Measurements from ENCODE around the gene S100PBP. TPM values are rescaled to one million over a fixed set of nuclear protein-coding genes. Genes with fewer than 3 reads are reported as not detected.

Gene S100PBP
- total and polyA plus RNA-seq, 7 donors = 3.2 to 50.7 (median 25.2) TPM

DNA sequence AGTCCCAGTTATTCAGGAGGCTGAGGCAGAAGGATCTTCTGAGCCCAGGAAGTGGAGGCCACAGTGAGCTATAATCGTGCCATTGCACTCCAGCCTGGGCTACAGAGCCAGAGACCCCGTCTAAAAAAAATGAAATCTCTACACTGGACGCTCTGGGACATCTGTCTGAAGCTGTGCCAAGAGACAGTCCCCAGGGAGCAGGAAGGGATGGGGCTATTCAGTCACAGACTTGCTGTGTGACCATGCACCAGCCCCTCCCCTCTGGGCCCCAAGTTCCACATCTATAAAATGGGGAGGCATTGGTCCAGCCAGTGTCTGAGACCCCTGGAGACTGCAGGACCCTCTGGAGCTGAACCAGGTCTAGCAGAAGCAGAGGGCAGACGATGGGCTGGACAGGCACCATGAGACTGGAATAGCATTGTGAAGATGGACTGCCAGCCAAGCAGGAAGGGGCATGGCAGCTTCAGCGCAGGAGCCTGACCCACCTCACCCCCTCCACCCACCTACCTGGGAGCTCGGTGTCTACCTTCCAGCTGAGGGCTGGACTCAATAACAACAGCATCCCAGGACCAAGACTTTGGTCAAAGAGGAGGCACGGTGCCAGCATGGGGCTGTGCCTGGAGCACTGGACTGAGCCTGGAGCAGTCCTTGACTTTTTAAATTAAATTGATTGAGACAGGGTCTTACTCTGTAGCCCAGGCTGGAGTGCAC is 82.3 kb downstream of the S100PBP start:
- peaks cover 0 to 15% (median 14%) of the 10 kb centered on the region in 4 donors for H3K4me1 ChIP-seq
- H3K4me3 ChIP-seq = peak overlapping the region in 1 of 4 donors; percentile 73
- TF ChIP-seq POLR2A (IDR thresholded peaks at IDR 0.05) = no peak
- no peak for TF ChIP-seq POLR2AphosphoS5 (IDR thresholded peaks at IDR 0.05)
- TF ChIP-seq, protein P1, sequence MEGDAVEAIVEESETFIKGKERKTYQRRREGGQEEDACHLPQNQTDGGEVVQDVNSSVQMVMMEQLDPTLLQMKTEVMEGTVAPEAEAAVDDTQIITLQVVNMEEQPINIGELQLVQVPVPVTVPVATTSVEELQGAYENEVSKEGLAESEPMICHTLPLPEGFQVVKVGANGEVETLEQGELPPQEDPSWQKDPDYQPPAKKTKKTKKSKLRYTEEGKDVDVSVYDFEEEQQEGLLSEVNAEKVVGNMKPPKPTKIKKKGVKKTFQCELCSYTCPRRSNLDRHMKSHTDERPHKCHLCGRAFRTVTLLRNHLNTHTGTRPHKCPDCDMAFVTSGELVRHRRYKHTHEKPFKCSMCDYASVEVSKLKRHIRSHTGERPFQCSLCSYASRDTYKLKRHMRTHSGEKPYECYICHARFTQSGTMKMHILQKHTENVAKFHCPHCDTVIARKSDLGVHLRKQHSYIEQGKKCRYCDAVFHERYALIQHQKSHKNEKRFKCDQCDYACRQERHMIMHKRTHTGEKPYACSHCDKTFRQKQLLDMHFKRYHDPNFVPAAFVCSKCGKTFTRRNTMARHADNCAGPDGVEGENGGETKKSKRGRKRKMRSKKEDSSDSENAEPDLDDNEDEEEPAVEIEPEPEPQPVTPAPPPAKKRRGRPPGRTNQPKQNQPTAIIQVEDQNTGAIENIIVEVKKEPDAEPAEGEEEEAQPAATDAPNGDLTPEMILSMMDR (IDR thresholded peaks at IDR 0.05) = no peak
- no peak for TF ChIP-seq EP300 (IDR thresholded peaks at IDR 0.05)
- H3K9me3 ChIP-seq = no peaks in the 10 kb centered on the region
- intact Hi-C loops (cut with DNase I) = loop anchor here (5.0 kb wide), 1 partner anchor 63 kb away; the partner anchor contains the start of gene RNF19B
- 36 to 73% methylated on average over 7 of the region's 7 CpGs for WGBS, 2 donors
- H3K27ac ChIP-seq = no peak overlapping the region
- peak; percentile 64 for DNase-seq
- no peaks in the 10 kb centered on the region for H3K36me3 ChIP-seq
- peaks cover 0 to 5% (median 0%) of the 10 kb centered on the region in 3 donors for H3K27me3 ChIP-seq

- peak overlapping the region; percentile 61 to 81 (median 72) for H3K4me3 ChIP-seq
- intact Hi-C loops (cut with DNase I) = loop anchor here (5.0 kb wide), 1 partner anchor 62 kb away; the partner anchor contains the start of gene RNF19B
- DNase-seq = peak; percentile 64
- 6 to 19% methylated on average over 22 of the region's 22 CpGs for WGBS, 2 donors
- no peaks in the 10 kb centered on the region for H3K9me3 ChIP-seq
- H3K27me3 ChIP-seq = peaks cover 0 to 5% (median 0%) of the 10 kb centered on the region in 3 donors
- TF ChIP-seq POLR2A (IDR thresholded peaks at IDR 0.05) (no peak), EP300 (IDR thresholded peaks at IDR 0.05) (no peak), POLR2AphosphoS5 (IDR thresholded peaks at IDR 0.05) (no peak)
- TF ChIP-seq, protein P1 (IDR thresholded peaks at IDR 0.05) = no peak
- H3K4me1 ChIP-seq = peaks cover 0 to 15% (median 14%) of the 10 kb centered on the region in 4 donors
- H3K36me3 ChIP-seq = no peaks in the 10 kb centered on the region
- H3K27ac ChIP-seq = peak overlapping the region in 3 of 4 donors; percentile 31 to 76 (median 63)
Measured at GRCh38 chr1:32900371-32900955, 83.0 kb downstream of the S100PBP start.

DNA sequence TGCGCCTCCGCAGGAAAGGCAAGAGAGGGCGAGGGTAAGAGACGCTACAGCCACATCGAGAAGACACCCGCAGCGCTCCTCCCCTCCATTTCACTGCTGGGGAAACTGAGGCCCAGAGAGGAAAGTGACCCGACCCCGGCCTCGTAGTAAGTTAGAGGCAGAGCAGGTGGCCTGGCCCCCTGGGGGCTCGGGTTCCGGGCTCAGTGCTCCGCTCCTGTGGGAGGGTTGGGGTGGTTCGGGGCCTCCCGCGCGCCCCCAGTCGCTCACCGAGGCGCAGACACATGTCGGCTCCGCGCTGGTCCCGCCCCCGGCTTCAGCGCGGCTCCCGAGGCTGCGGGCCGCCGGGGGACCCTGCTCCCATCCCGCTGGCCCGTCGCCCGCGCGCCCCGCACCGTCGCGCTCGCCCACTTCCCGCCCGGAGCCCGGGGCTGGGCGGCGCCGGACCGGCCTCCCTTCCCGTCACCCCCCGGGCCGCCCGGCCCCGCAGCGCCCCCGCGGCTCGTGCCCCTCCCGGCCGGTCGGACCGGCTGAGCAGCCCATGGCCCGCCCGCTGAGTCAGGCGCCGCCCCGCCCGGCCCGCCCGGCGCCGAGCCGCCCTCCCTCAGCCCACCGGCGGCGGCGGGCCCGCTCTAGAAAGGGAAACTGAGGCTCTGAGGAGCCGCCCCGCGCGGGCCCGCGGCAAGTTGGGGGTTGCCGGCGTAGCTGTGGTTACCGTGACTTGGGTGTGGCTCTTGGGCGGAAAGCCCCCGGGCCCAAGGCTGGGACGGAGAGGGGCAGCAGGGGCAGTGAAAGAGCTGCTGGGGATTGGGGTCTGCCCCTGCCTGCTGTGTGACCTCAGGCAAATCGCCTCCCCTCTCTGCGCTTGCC is 83.7 kb downstream of the S100PBP start, which contains the start of gene TMEM54:
TMEM54 (minus strand) TSS at position 434 of the 867 bp plus-strand sequence; CDS start at position 283, 151 bp downstream.
- 1% methylated on average over 92 of the region's 92 CpGs for WGBS, 2 donors
- Histone ChIP-seq H3K9me3 (no peaks in the 10 kb centered on the region), H3K4me1 (peaks cover 0 to 15% (median 14%) of the 10 kb centered on the region in 4 donors), H3K4me3 (peak within 1 kb of the TSS; percentile 61 to 81 (median 72)), H3K36me3 (no peaks in the 10 kb centered on the region), H3K27ac (peak within 1 kb of the TSS; percentile 28 to 76 (median 54)), H3K27me3 (peaks cover 0 to 5% (median 0%) of the 10 kb centered on the region in 3 donors)
- TF ChIP-seq POLR2A (IDR thresholded peaks at IDR 0.05) (no peak), EP300 (IDR thresholded peaks at IDR 0.05) (no peak), POLR2AphosphoS5 (IDR thresholded peaks at IDR 0.05) (no peak)
- TF ChIP-seq, protein P1 (IDR thresholded peaks at IDR 0.05) = no peak
- intact Hi-C loops (cut with DNase I) = loop anchor here (5.0 kb wide), 1 partner anchor 61 kb away; the partner anchor contains the start of gene RNF19B
- peak; percentile 82 for DNase-seq

DNA sequence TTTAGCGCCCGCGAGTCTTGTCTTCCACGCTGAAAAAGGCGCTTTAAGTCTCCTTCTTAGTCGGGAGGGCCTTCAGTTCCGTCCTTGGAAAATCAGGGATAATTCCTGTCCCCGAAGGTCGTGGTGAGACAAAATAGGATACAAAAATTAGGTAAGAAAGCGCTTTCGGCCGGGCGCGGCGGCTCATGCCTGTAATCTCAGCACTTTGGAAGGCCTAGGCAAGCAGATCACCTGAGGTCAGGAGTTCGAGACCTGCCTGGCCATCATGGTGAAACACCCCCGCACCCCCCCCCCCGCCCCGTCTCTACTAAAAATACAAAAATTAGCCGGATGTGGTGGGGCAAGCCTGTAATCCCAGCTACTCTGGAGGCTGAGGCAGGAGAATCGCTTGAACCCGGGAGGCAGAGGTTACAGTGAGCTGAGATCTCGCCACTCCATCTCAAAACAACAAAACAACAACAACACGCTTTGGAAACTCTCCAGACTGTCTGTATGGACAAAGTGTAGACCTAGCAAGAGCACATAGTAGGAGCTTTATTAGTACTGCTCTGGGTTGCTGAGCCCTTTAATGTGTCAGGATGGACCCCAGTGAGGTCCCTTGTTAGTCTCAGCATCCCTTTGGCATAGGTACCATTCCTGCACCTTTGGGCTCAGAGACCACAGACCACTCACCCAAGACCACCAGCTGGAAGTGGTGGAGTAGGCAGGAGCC is 84.5 kb downstream of the S100PBP start:
- Histone ChIP-seq H3K36me3 (no peaks in the 10 kb centered on the region), H3K9me3 (no peaks in the 10 kb centered on the region), H3K27me3 (peaks cover 0 to 5% (median 0%) of the 10 kb centered on the region in 3 donors), H3K4me3 (peak overlapping the region; percentile 56 to 81 (median 72)), H3K4me1 (peaks cover 0 to 15% (median 14%) of the 10 kb centered on the region in 4 donors), H3K27ac (peak overlapping the region; percentile 28 to 76 (median 53))
- peak; percentile 56 for DNase-seq
- 22 to 56% methylated on average over 24 of the region's 24 CpGs for WGBS, 2 donors
- no peak for TF ChIP-seq POLR2AphosphoS5 (IDR thresholded peaks at IDR 0.05)
- TF ChIP-seq, protein P1 (IDR thresholded peaks at IDR 0.05) = no peak
- no peak for TF ChIP-seq POLR2A (IDR thresholded peaks at IDR 0.05)
- TF ChIP-seq EP300 (IDR thresholded peaks at IDR 0.05) = no peak
- intact Hi-C loops (cut with DNase I) = loop anchor here (5.0 kb wide), 1 partner anchor 60 kb away; the partner anchor contains the start of gene RNF19B
